ENCODE results near the gene SFMBT2. TPM values are rescaled to one million over a fixed set of nuclear protein-coding genes. Genes with fewer than 3 reads are reported as not detected.

The SFMBT2 gene
- total and polyA plus RNA-seq, 10 of the 15 experiments (the other 5 are each of a cell fraction or from before 2014, with no cell fraction given), result 2.8 to 29.6 (median 15.1) TPM

DNA sequence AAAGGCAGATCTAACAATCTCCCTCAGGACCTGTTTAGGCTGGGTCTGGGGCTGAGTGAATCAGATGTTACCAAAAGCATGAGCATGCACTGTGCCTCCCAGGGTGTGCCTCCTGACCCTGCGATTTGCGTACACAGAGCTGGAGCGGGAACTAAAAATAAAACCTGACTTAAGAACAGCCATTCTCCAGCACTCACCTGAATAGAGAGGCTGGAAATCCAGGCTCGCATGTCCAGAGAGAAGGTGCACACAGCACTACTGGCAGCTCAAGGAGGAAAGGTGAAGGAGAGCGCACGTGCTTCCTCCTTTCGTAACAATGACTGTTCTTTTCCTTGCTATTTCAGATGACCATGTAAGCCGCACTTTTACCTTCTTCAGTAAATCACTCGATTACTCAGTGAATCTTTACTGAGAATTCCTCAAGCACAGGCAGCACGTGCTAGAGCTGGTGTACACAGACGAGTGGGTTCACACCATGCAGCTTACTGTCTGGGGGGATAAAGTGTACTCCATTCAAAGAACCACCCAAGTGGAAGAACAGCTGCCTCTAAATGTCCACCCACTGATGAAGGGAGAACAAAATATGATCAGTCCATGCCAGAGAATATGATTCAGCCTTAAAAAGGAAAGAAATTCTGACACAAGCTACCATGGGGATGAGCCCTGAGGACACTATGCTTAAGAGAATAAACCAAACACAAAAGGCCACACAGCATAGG lies 45.6 kb downstream of the SFMBT2 start:
- H3K27ac ChIP-seq (ENCODE audit: control insufficient read depth, insufficient read depth), result no peak overlapping the region
- TF ChIP-seq TARDBP (IDR thresholded peaks at IDR 0.05; ENCODE audit: borderline replicate concordance) (no peak), MTA2 (IDR thresholded peaks at IDR 0.05; ENCODE audit: low read depth) (no peak), NRF1 (conservative IDR thresholded peaks at IDR 0.05; ENCODE audit: low read depth, low read length) (no peak), PBX3 (IDR thresholded peaks at IDR 0.05; ENCODE audit: insufficient replicate concordance, low read depth, low read length) (no peak), CEBPB (IDR thresholded peaks at IDR 0.05; ENCODE audit: borderline replicate concordance in 1 of 2, low read depth in 2 of 2, low read length in 2 of 2) (no peak), CHD1 (IDR thresholded peaks at IDR 0.05; ENCODE audit: low read depth, low read length) (no peak), BACH1 (IDR thresholded peaks at IDR 0.05; ENCODE audit: borderline replicate concordance) (no peak), IRF4 (IDR thresholded peaks at IDR 0.05; ENCODE audit: low read depth, low read length) (no peak), NR2F1 (conservative IDR thresholded peaks at IDR 0.05) (no peak), FOS (IDR thresholded peaks at IDR 0.05; ENCODE audit: borderline replicate concordance, extremely low read depth, insufficient read length) (no peak)
- TF ChIP-seq, protein P1, sequence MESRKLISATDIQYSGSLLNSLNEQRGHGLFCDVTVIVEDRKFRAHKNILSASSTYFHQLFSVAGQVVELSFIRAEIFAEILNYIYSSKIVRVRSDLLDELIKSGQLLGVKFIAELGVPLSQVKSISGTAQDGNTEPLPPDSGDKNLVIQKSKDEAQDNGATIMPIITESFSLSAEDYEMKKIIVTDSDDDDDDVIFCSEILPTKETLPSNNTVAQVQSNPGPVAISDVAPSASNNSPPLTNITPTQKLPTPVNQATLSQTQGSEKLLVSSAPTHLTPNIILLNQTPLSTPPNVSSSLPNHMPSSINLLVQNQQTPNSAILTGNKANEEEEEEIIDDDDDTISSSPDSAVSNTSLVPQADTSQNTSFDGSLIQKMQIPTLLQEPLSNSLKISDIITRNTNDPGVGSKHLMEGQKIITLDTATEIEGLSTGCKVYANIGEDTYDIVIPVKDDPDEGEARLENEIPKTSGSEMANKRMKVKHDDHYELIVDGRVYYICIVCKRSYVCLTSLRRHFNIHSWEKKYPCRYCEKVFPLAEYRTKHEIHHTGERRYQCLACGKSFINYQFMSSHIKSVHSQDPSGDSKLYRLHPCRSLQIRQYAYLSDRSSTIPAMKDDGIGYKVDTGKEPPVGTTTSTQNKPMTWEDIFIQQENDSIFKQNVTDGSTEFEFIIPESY (IDR thresholded peaks at IDR 0.05), result no peak
- SMC1A ChIA-PET (ENCODE audit: uncharacterized antibody, unreplicated experiment), result interaction anchor here (1.9 kb wide), 1 partner anchor 38 kb away, joined by 5 read pairs; no protein-coding TSS in a partner anchor
- no peak overlapping the region for H3K9ac ChIP-seq (ENCODE audit: control insufficient read depth, insufficient read depth, low read length)
- WGBS (ENCODE audit: insufficient coverage, insufficient replicate concordance, low lambda C conversion rate, missing lambda C conversion rate), result 89% methylated on average over 11 of the region's 11 CpGs
- H3K79me2 ChIP-seq (ENCODE audit: control insufficient read depth, insufficient read depth, low read length), result peaks cover 7% of the 10 kb centered on the region
- H3K36me3 ChIP-seq (ENCODE audit: control insufficient read depth in 2 of 2, insufficient read depth in 2 of 2, low read length in 1 of 2), result peaks cover 40 to 72% of the 10 kb centered on the region in 2 experiments
- no TSS peak for BruUV-seq (replicated peaks)
- no peaks in the 10 kb centered on the region for H3K27me3 ChIP-seq (replicated peaks in 1 of 2; ENCODE audit: control insufficient read depth in 2 of 2, insufficient read depth in 2 of 2, low read length in 1 of 2)
- DNase-seq (ENCODE audit: low read depth, low spot score) (no peak), FAIRE-seq (no peak), ATAC-seq (no peak)
- H3K4me3 ChIP-seq, result no peak overlapping the region
- in situ Hi-C loops (cut with MboI) (no loop called here), intact Hi-C loops (cut with micrococcal nuclease; ENCODE audit: unreplicated experiment) (no loop called here)
- H3K9me3 ChIP-seq (replicated peaks; ENCODE audit: control insufficient read depth, insufficient read depth, low read length), result peaks cover 24% of the 10 kb centered on the region
- POLR2A ChIA-PET, result interaction anchor here (0.6 kb wide), 2 partner anchors 11 to 45 kb away, joined by 3 to 7 read pairs; partner anchors contain the start of gene SFMBT2
- no peak overlapping the region for H3K4me2 ChIP-seq (ENCODE audit: control insufficient read depth, insufficient read depth)
- RAD21 ChIA-PET (ENCODE audit: unreplicated experiment), result no interaction called here
- H3K4me1 ChIP-seq (ENCODE audit: control insufficient read depth, insufficient read depth, low read length), result no peaks in the 10 kb centered on the region
- H4K20me1 ChIP-seq (ENCODE audit: control insufficient read depth, insufficient read depth), result no peaks in the 10 kb centered on the region
- CTCF ChIA-PET, result interaction anchor here (0.6 to 1.6 kb wide), 2 partner anchors 120 to 129 kb away, joined by 3 read pairs; no protein-coding TSS in a partner anchor
- no peak overlapping the region for H2AFZ ChIP-seq (ENCODE audit: control insufficient read depth, low read depth, low read length)
